Adrenal gland (tissue), 12 donors: ENCODE measurements around the gene EXD3. TPM values are rescaled to one million over a fixed set of nuclear protein-coding genes. Genes with fewer than 3 reads are reported as not detected.

Source experiments
- DNase-seq, 7 donors: peaks; one replicate each; pipeline ENCODE4 v3.0.0-alpha.2; 2019 to 2020
- H3K27ac ChIP-seq, 5 donors: fragments of 200-600 bp; sonication (generic) in 4 of 5; 1 replicate in 3 of 5; 2 replicates in 2 of 5; pipeline versions ENCODE4 v1.5.1 to v1.8.0; 2016 to 2020; ENCODE audit warnings: mild to moderate bottlenecking in 1 of 5
- H3K27me3 ChIP-seq: fragments of 200-600 bp; 2 replicates; pipeline ENCODE4 v1.8.0; 2021
- H3K36me3 ChIP-seq, 2 donors: fragments of 200-600 bp; replicated peaks in 1 of 2; 1 replicate in 1 of 2; 2 replicates in 1 of 2; pipeline versions ENCODE4 v1.5.1 to v1.8.0; 2018 to 2022
- H3K4me1 ChIP-seq, 2 donors: fragments of 200-600 bp; replicated peaks in 1 of 2; 1 replicate in 1 of 2; 2 replicates in 1 of 2; pipeline versions ENCODE4 v1.5.1 to v1.8.0; 2018 to 2021
- H3K4me3 ChIP-seq, 4 donors: fragments of 200-600 bp; sonication (generic) in 3 of 4; one replicate each; pipeline ENCODE4 v1.5.1; 2016 to 2018
- H3K9me3 ChIP-seq, 3 donors: fragments of 200-600 bp; sonication (generic) in 1 of 3; replicated peaks in 1 of 3; 1 replicate in 2 of 3; 2 replicates in 1 of 3; pipeline versions ENCODE4 v1.5.1 to v1.8.0; 2016 to 2021
- CTCF ChIP-seq, 6 experiments: fragments of 450-650 bp in 4 of 6; fragments of 200-600 bp in 2 of 6; sonication (generic) in 1 of 6; IDR thresholded peaks; 1 replicate in 5 of 6; 2 replicates in 1 of 6; pipeline versions ENCODE4 v1.5.1 to v1.8.0; 2016 to 2021; ENCODE audit warnings: antibody characterized with exemption in 6 of 6, mild to moderate bottlenecking in 2 of 6, moderate library complexity in 1 of 6
- POLR2A ChIP-seq, 2 donors: fragments of 450-650 bp; IDR thresholded peaks; one replicate each; pipeline ENCODE4 v1.6.1; 2017; ENCODE audit warnings: antibody characterized with exemption in 2 of 2, mild to moderate bottlenecking in 2 of 2, moderate library complexity in 1 of 2
- WGBS, 4 donors: extraction: QIAGEN DNeasy Blood & Tissue Kit in 2 of 4; methylation state at CpG; one replicate each; pipeline versions ENCODE4 v1.1.5 to v1.1.7; 2013 to 2017; 5-methylcytosine and 5-hydroxymethylcytosine counted together
- intact Hi-C, 2 donors: fragments of 100-400 bp; cut with DNase I; formaldehyde crosslinking; loops; one replicate each; pipeline versions ENCODE4 v1.14.1 to v1.15.0; 2022 to 2023
- polyA plus RNA-seq, 3 donors: library from polyadenylated mRNA; stranded (reverse); fragments of 200-250 nt in 2 of 3; fragments of 350-450 nt in 1 of 3; fragmentation: Illumina TruSeq in 1 of 3; extraction: RNeasy Lipid Tissue Mini Kit (QIAGEN cat#74804) in 1 of 3; gene quantifications; one replicate each; pipeline ENCODE4 v1.2.3, GENCODE V29; 2013 to 2014
- total RNA-seq, 9 donors: library from RNA; depleted of rRNA in 4 of 9; stranded (reverse); fragments of >200 nt in 4 of 9; fragments of 120-200 nt in 1 of 9; fragmentation: NEBNext Ultra II Directional in 1 of 9; extraction: Animal tissue kit (Norgen Biotek cat#: 25700) in 1 of 9; gene quantifications; one replicate each; pipeline versions ENCODE4 v1.1.0 to v1.2.4, GENCODE V29; 2013 to 2023
- donor health status: healthy with polysubstance abuse.
- donor health status: Bipolar disorder and iron deficiency.
- donor health status: DM: yes; HTN: yes; CAD: no.
- donor health status: DM: no; HTN: no; CAD: no.
- donor health status: DM: no; HTN: no; CAD: no.
- donor health status: DM: yes; HTN: yes; CAD: no.

EXD3 gene
- total and polyA plus RNA-seq, 12 donors: 1.2 to 111 (median 23.9) TPM

DNA sequence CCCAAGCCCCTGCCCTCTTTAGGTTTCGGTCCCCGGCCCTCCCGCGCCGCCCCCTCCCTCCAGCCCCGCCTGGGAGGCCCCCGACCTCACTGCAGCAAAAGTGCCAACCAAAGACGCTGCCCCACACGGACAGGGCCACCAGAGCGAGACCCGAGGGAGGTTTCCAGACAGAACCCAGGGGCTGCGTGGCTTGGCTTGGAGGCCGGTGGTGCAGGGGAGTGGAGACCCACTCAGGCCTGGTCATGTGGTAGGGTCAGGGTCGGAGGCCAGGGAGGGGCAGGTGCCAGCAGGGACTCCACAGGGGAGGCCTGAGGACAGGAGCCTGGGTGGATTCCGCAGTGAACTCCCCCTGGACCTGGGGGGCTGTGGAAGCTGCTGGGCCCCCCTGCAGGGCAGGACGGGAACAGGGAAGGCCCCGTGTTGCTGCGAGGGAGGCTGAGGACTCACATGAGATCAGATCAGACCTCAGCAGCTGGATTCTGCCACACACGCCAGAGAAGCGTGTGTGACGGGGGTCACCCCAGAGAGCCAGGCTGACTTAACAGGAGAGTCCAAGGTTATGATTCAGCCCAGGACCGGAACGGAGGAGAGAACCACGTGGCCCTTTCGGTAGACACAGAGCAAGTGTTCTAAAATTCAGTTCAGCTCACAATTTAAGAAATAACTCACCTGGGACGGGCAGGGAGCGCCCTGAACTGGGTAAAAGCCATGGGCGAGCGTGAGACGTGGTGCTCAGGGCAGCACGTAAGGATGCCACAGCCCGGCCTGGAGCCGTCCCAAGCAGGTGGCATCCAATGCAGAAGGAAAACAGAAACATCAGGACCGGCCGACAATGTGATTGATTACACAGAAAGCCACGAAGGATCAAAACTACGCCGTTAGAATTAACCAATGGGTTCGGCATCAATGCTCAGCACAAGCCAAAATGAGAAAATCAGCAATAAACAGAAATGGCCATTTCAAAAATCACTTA, 38.9 kb downstream of the EXD3 start:
- intact Hi-C loops: no loop called here
- WGBS, 4 donors: 80 to 88% (median 81%) methylated on average over 32 to 39 of the region's 39 CpGs
- no peaks in the 10 kb centered on the region for H3K36me3 ChIP-seq
- DNase-seq: peak in 5 of 7 donors; percentile 51 to 62 (median 58)
- TF ChIP-seq CTCF (IDR thresholded peaks at IDR 0.05): no peak
- no peak for TF ChIP-seq POLR2A (IDR thresholded peaks at IDR 0.05)
- no peaks in the 10 kb centered on the region for H3K27me3 ChIP-seq
- peaks cover 0 to 6% of the 10 kb centered on the region in 2 donors for H3K4me1 ChIP-seq
- no peaks in the 10 kb centered on the region for H3K9me3 ChIP-seq
- no peak overlapping the region for H3K27ac ChIP-seq
- H3K4me3 ChIP-seq: no peak overlapping the region

DNA sequence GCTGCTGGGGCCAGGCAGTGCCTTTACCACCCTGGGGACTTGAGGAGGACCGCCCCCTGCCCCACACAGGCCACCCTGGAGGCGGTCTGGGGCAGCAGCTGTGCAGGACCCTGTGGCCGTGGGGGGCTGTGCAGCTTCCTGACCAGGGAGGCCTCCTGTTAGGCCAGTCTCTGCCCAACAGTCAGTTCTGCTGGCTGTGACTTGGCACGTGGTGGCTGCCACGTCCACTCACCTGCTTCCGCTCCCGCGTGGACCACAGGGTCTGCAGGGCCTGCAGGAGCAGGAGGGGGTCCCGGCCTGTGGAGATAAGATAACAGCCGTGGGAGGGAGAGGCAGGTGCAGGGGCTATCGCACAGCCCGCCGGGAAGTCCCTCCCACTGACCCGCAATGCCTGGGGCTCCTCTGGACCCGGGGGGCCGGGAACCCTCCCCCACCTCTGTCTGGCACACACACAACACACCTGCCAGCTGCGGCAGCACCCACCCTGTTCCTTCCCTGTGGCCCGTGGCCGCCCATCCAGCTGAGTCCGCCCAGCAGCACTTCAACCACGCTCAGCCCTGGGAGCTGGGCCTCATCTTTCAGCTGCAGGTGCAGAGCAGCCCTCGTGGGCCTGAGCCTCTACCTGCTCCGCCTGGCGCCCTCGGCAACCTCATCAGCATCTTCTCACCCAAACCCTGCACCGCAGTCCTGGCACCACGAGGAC, 39.7 kb downstream of the EXD3 start:
- peak in 2 of 7 donors; percentile 6 to 8 for DNase-seq

GRCh38 chr9:137382444-137383080, 40.4 kb downstream of the EXD3 start:
- peak in 2 of 7 donors; percentile 6 to 17 for DNase-seq
- no peaks in the 10 kb centered on the region for H3K36me3 ChIP-seq
- 87 to 96% (median 91%) methylated on average over 10 to 25 of the region's 25 CpGs for WGBS, 4 donors
- TF ChIP-seq POLR2A (IDR thresholded peaks at IDR 0.05) (no peak), CTCF (IDR thresholded peaks at IDR 0.05) (no peak)
- no peaks in the 10 kb centered on the region for H3K9me3 ChIP-seq
- H3K4me1 ChIP-seq: no peaks in the 10 kb centered on the region
- H3K4me3 ChIP-seq: no peak overlapping the region
- H3K27me3 ChIP-seq: no peaks in the 10 kb centered on the region
- intact Hi-C loops: no loop called here
- no peak overlapping the region for H3K27ac ChIP-seq

More for the DNA sequence above, 39.7 kb downstream of the EXD3 start:
- H3K27me3 ChIP-seq: no peaks in the 10 kb centered on the region
- H3K27ac ChIP-seq: no peak overlapping the region
- no peak overlapping the region for H3K4me3 ChIP-seq
- H3K36me3 ChIP-seq: no peaks in the 10 kb centered on the region
- H3K4me1 ChIP-seq: peaks cover 0 to 6% of the 10 kb centered on the region in 2 donors
- TF ChIP-seq POLR2A (IDR thresholded peaks at IDR 0.05) (no peak), CTCF (IDR thresholded peaks at IDR 0.05) (no peak)
- WGBS, 4 donors: 74 to 93% (median 84%) methylated on average over 8 to 27 of the region's 27 CpGs
- H3K9me3 ChIP-seq: no peaks in the 10 kb centered on the region
- intact Hi-C loops: no loop called here
